Peyer's patch (tissue), 4 donors: ENCODE measurements around the gene PHLDB2.

Experiments
- CTCF ChIP-seq, 6 experiments: fragments of 450-650 bp in 4 of 6; fragments of 200-600 bp in 2 of 6; sonication (generic) in 1 of 6; IDR thresholded peaks; one replicate each; pipeline ENCODE4 v1.5.1; 2017 to 2019; ENCODE audit warnings: antibody characterized with exemption in 6 of 6, mild to moderate bottlenecking in 3 of 6, moderate library complexity in 1 of 6
- POLR2A ChIP-seq, 2 donors: fragments of 450-650 bp; IDR thresholded peaks; one replicate each; pipeline ENCODE4 v1.5.1; 2017; ENCODE audit warnings: antibody characterized with exemption in 2 of 2, mild to moderate bottlenecking in 2 of 2, moderate library complexity in 2 of 2

DNA sequence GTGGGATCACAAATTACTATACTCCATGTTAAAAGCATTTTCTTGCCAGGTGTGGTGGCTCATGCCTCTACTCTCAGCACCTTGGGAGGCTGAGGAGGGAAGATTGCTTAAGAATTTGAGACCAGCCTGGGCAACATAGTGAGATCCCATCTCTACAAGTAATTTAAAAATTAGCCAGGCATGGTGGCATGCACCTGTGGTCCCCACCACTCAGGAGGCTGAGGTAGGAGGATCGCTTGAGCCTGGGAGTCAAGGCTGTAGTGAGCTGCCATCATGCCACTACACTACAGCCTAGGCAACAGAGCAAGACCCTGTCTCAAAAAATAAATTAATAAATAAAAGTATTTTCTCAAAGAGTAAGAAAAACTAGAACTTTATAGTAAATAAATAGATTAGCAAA lies 96.8 kb downstream of the PHLDB2 start:
- TF ChIP-seq POLR2A (IDR thresholded peaks at IDR 0.05) (no peak), CTCF (IDR thresholded peaks at IDR 0.05) (no peak)
